Immature natural killer cell (primary cell): ENCODE data around the gene DDX10. TPM values are rescaled to one million over a fixed set of nuclear protein-coding genes. Genes with fewer than 3 reads are reported as not detected.
"Not testable (repeated sequence)": the region's sequence is repeated elsewhere in the genome, so short reads cannot be mapped to it uniquely, and the experiment has no call there.

Experiments
- DNase-seq, 3 donors: peaks; one replicate each; pipeline ENCODE4 v3.0.0; 2022; ENCODE audit warnings: mixed read lengths in 1 of 3
- H3K27ac Mint-ChIP-seq, 6 donors: one replicate each; pipeline ENCODE4 v1.8.0; 2020; ENCODE audit warnings: mixed read lengths in 6 of 6, mild to moderate bottlenecking in 5 of 6, inconsistent platforms in 4 of 6, moderate library complexity in 3 of 6
- H3K27me3 Mint-ChIP-seq, 3 donors: one replicate each; pipeline ENCODE4 v1.8.0; 2020 to 2021; ENCODE audit warnings: low read depth in 3 of 3, mild to moderate bottlenecking in 3 of 3, mixed read lengths in 3 of 3, moderate library complexity in 3 of 3, inconsistent platforms in 1 of 3
- H3K36me3 Mint-ChIP-seq, 3 donors: one replicate each; pipeline ENCODE4 v1.8.0; 2020; ENCODE audit warnings: mixed read lengths in 3 of 3, inconsistent platforms in 2 of 3, mild to moderate bottlenecking in 2 of 3
- H3K4me1 Mint-ChIP-seq, 2 donors: one replicate each; pipeline ENCODE4 v1.8.0; 2020; ENCODE audit warnings: inconsistent platforms in 2 of 2, mild to moderate bottlenecking in 2 of 2, mixed read lengths in 2 of 2, moderate library complexity in 1 of 2
- H3K4me3 Mint-ChIP-seq, 5 donors: one replicate each; pipeline ENCODE4 v1.8.0; 2020; ENCODE audit warnings: mild to moderate bottlenecking in 5 of 5, mixed read lengths in 5 of 5, inconsistent platforms in 3 of 5, moderate library complexity in 3 of 5
- H3K9me3 Mint-ChIP-seq, 6 donors: one replicate each; pipeline ENCODE4 v1.8.0; 2020; ENCODE audit warnings: mild to moderate bottlenecking in 6 of 6, mixed read lengths in 6 of 6, inconsistent platforms in 4 of 6, moderate library complexity in 3 of 6
- polyA plus RNA-seq, 3 donors: library from polyadenylated mRNA; unstranded; fragments of 300-500 nt; fragmentation: Illumina TruSeq; gene quantifications; one replicate each; pipeline ENCODE4 v1.2.3, GENCODE V29; 2021

Gene DDX10
- polyA plus RNA-seq, 3 donors from 2014 or later: 11.8 to 17.2 (median 16.4) TPM

- H3K4me1 Mint-ChIP-seq: peaks cover 5 to 37% of the 10 kb centered on the region in 2 donors
- H3K9me3 Mint-ChIP-seq: peaks cover 0 to 10% (median 8%) of the 10 kb centered on the region in 6 donors
- H3K27me3 Mint-ChIP-seq: peaks cover 0 to 8% (median 0%) of the 10 kb centered on the region in 3 donors
- peaks cover 37 to 66% (median 56%) of the 10 kb centered on the region in 3 donors for H3K36me3 Mint-ChIP-seq
- no peak overlapping the region for H3K4me3 Mint-ChIP-seq
- H3K27ac Mint-ChIP-seq: peak overlapping the region in 1 of 6 donors; percentile 24
- no peak for DNase-seq
Measured at GRCh38 chr11:108713076-108713790, 48.4 kb downstream of the DDX10 start.

- DNase-seq: no peak
- H3K27me3 Mint-ChIP-seq: peaks cover 0 to 8% (median 0%) of the 10 kb centered on the region in 3 donors
- H3K27ac Mint-ChIP-seq: no peak overlapping the region
- no peak overlapping the region for H3K4me3 Mint-ChIP-seq
- H3K4me1 Mint-ChIP-seq: peaks cover 5 to 26% of the 10 kb centered on the region in 2 donors
- peaks cover 33 to 61% (median 50%) of the 10 kb centered on the region in 3 donors for H3K36me3 Mint-ChIP-seq
- peaks cover 0 to 3% (median under 1%) of the 10 kb centered on the region in 6 donors for H3K9me3 Mint-ChIP-seq
Measured at GRCh38 chr11:108715239-108715638, 50.4 kb downstream of the DDX10 start.

- Mint-ChIP-seq H3K36me3 (peaks cover 30 to 43% (median 42%) of the 10 kb centered on the region in 3 donors), H3K27ac (no peak overlapping the region), H3K4me3 (no peak overlapping the region), H3K27me3 (peaks cover 0 to 4% (median 0%) of the 10 kb centered on the region in 3 donors), H3K4me1 (peaks cover 1 to 10% of the 10 kb centered on the region in 2 donors), H3K9me3 (no peaks in the 10 kb centered on the region)
- DNase-seq: no peak
Measured at GRCh38 chr11:108718466-108718865, 53.6 kb downstream of the DDX10 start.

- H3K27me3 Mint-ChIP-seq: no peaks in the 10 kb centered on the region
- H3K4me1 Mint-ChIP-seq: peaks cover 0 to 6% of the 10 kb centered on the region in 2 donors
- H3K9me3 Mint-ChIP-seq: no peaks in the 10 kb centered on the region
- peaks cover 23 to 39% (median 31%) of the 10 kb centered on the region in 3 donors for H3K36me3 Mint-ChIP-seq
- H3K27ac Mint-ChIP-seq: no peak overlapping the region
- no peak for DNase-seq
- H3K4me3 Mint-ChIP-seq: no peak overlapping the region
Measured at GRCh38 chr11:108724974-108725689, 60.3 kb downstream of the DDX10 start.

GRCh38 chr11:108726077-108726800 lies 61.4 kb downstream of the DDX10 start:
- Mint-ChIP-seq H3K27ac (no peak overlapping the region), H3K4me3 (no peak overlapping the region)

GRCh38 chr11:108727665-108728064 lies 62.8 kb downstream of the DDX10 start:
- Mint-ChIP-seq H3K9me3 (no peaks in the 10 kb centered on the region), H3K27me3 (no peaks in the 10 kb centered on the region), H3K27ac (no peak overlapping the region), H3K36me3 (peaks cover 17 to 36% (median 35%) of the 10 kb centered on the region in 3 donors), H3K4me1 (peaks cover 2 to 16% of the 10 kb centered on the region in 2 donors), H3K4me3 (no peak overlapping the region)
- no peak for DNase-seq

More at GRCh38 chr11:108726077-108726800, 61.4 kb downstream of the DDX10 start:
- Mint-ChIP-seq H3K27me3 (no peaks in the 10 kb centered on the region), H3K36me3 (peaks cover 21 to 36% (median 28%) of the 10 kb centered on the region in 3 donors), H3K4me1 (peaks cover 0 to 6% of the 10 kb centered on the region in 2 donors), H3K9me3 (no peaks in the 10 kb centered on the region)
- DNase-seq: no peak

GRCh38 chr11:108729227-108729871 lies 64.5 kb downstream of the DDX10 start:
- Mint-ChIP-seq H3K27ac (peak overlapping the region in 1 of 6 donors; percentile 9), H3K27me3 (no peaks in the 10 kb centered on the region), H3K36me3 (peaks cover 10 to 23% (median 21%) of the 10 kb centered on the region in 3 donors), H3K4me1 (peaks cover 15 to 32% of the 10 kb centered on the region in 2 donors), H3K4me3 (no peak overlapping the region), H3K9me3 (no peaks in the 10 kb centered on the region)
- no peak for DNase-seq

GRCh38 chr11:108732395-108732794 lies 67.5 kb downstream of the DDX10 start:
- no peak overlapping the region for H3K4me3 Mint-ChIP-seq
- DNase-seq: no peak

GRCh38 chr11:108733479-108734116 lies 68.7 kb downstream of the DDX10 start:
- H3K4me1 Mint-ChIP-seq: peaks cover 22 to 37% of the 10 kb centered on the region in 2 donors
- peak overlapping the region in 5 of 6 donors; percentile 3 to 41 (median 15) for H3K27ac Mint-ChIP-seq
- H3K9me3 Mint-ChIP-seq: no peaks in the 10 kb centered on the region
- H3K4me3 Mint-ChIP-seq: peak overlapping the region in 2 of 5 donors; percentile 1 to 38
- peak in 1 of 3 donors; percentile 16 for DNase-seq
- peaks cover 0 to 8% (median 7%) of the 10 kb centered on the region in 3 donors for H3K36me3 Mint-ChIP-seq
- H3K27me3 Mint-ChIP-seq: no peaks in the 10 kb centered on the region

More at GRCh38 chr11:108732395-108732794, 67.5 kb downstream of the DDX10 start:
- H3K27me3 Mint-ChIP-seq: no peaks in the 10 kb centered on the region
- H3K4me1 Mint-ChIP-seq: peaks cover 22 to 37% of the 10 kb centered on the region in 2 donors
- H3K27ac Mint-ChIP-seq: peak overlapping the region in 1 of 6 donors; percentile 22
- H3K9me3 Mint-ChIP-seq: no peaks in the 10 kb centered on the region
- H3K36me3 Mint-ChIP-seq: peaks cover 0 to 8% (median 7%) of the 10 kb centered on the region in 3 donors

GRCh38 chr11:108734283-108734682 lies 69.4 kb downstream of the DDX10 start:
- H3K4me3 Mint-ChIP-seq: peak overlapping the region in 1 of 5 donors; percentile 38
- H3K27me3 Mint-ChIP-seq: no peaks in the 10 kb centered on the region
- no peak overlapping the region for H3K27ac Mint-ChIP-seq
- H3K9me3 Mint-ChIP-seq: no peaks in the 10 kb centered on the region
- peaks cover 0 to 8% (median 7%) of the 10 kb centered on the region in 3 donors for H3K36me3 Mint-ChIP-seq
- peaks cover 22 to 37% of the 10 kb centered on the region in 2 donors for H3K4me1 Mint-ChIP-seq
- no peak for DNase-seq

- peaks cover 0 to 10% (median 9%) of the 10 kb centered on the region in 3 donors for H3K36me3 Mint-ChIP-seq
- peak overlapping the region in 1 of 5 donors; percentile 6 for H3K4me3 Mint-ChIP-seq
- no peaks in the 10 kb centered on the region for H3K9me3 Mint-ChIP-seq
- DNase-seq: peak in 1 of 3 donors; percentile 2
- H3K4me1 Mint-ChIP-seq: peaks cover 22 to 37% of the 10 kb centered on the region in 2 donors
- peak overlapping the region in 1 of 6 donors; percentile 56 for H3K27ac Mint-ChIP-seq
- no peaks in the 10 kb centered on the region for H3K27me3 Mint-ChIP-seq
Measured at GRCh38 chr11:108734956-108735559, 70.2 kb downstream of the DDX10 start.

GRCh38 chr11:108740132-108740531 lies 75.3 kb downstream of the DDX10 start:
- not testable (repeated sequence) for DNase-seq, H3K27ac Mint-ChIP-seq, H3K4me1 Mint-ChIP-seq, H3K9me3 Mint-ChIP-seq, H3K27me3 Mint-ChIP-seq, H3K4me3 Mint-ChIP-seq
- H3K36me3 Mint-ChIP-seq: peaks cover 0 to 23% (median 20%) of the 10 kb centered on the region in 3 donors
